Measurements from ENCODE around the gene ZIC4.

DNA sequence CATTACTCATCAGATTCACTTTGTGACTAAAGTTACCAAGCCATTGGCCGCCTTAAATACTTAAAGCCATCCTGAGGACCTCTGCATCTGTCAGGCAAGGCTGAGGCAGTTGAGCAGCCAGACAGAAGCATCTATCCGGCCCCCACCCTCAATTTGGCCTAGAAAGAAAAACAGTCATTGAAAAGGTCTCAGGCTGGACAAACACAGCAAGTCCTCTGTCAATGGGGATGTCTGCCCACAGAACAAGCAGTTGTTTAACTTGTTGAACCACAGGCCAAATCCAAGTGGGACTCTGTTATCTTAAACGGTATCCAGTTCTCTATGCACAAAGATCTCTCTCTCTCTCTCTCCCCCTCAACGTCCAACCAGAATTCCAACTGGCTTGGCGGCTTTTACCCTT lies 2.8 kb downstream of the ZIC4 start:
- TF ChIP-seq, protein P1, sequence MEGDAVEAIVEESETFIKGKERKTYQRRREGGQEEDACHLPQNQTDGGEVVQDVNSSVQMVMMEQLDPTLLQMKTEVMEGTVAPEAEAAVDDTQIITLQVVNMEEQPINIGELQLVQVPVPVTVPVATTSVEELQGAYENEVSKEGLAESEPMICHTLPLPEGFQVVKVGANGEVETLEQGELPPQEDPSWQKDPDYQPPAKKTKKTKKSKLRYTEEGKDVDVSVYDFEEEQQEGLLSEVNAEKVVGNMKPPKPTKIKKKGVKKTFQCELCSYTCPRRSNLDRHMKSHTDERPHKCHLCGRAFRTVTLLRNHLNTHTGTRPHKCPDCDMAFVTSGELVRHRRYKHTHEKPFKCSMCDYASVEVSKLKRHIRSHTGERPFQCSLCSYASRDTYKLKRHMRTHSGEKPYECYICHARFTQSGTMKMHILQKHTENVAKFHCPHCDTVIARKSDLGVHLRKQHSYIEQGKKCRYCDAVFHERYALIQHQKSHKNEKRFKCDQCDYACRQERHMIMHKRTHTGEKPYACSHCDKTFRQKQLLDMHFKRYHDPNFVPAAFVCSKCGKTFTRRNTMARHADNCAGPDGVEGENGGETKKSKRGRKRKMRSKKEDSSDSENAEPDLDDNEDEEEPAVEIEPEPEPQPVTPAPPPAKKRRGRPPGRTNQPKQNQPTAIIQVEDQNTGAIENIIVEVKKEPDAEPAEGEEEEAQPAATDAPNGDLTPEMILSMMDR (conservative IDR thresholded peaks at IDR 0.05; ENCODE audit: low read depth, low read length): no peak
- TF ChIP-seq CHD1 (IDR thresholded peaks at IDR 0.05; ENCODE audit: low read depth, low read length) (no peak), CEBPB (IDR thresholded peaks at IDR 0.05; ENCODE audit: low read depth, low read length) (no peak), MXI1 (IDR thresholded peaks at IDR 0.05; ENCODE audit: borderline replicate concordance, low read depth, low read length) (no peak)
- TF ChIP-seq, protein P2, sequence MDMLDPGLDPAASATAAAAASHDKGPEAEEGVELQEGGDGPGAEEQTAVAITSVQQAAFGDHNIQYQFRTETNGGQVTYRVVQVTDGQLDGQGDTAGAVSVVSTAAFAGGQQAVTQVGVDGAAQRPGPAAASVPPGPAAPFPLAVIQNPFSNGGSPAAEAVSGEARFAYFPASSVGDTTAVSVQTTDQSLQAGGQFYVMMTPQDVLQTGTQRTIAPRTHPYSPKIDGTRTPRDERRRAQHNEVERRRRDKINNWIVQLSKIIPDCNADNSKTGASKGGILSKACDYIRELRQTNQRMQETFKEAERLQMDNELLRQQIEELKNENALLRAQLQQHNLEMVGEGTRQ (IDR thresholded peaks at IDR 0.05; ENCODE audit: low read depth, low read length): no peak
